Ascending aorta (tissue), 2 donors: Measurements from ENCODE around the gene ADGRE1. TPM values are rescaled to one million over a fixed set of nuclear protein-coding genes. Genes with fewer than 3 reads are reported as not detected.
"Not testable (repeated sequence)": the region's sequence is repeated elsewhere in the genome, so short reads cannot be mapped to it uniquely, and the experiment has no call there.

ENCODE experiments used
- DNase-seq, 2 donors: peaks; one replicate each; pipeline ENCODE4 v3.0.0-alpha.2; 2019; ENCODE audit warnings: low spot score in 2 of 2
- H3K27ac ChIP-seq, 2 donors: fragments of 200-600 bp; sonication (generic); one replicate each; pipeline ENCODE4 v1.5.1; 2016 to 2017; ENCODE audit warnings: mild to moderate bottlenecking in 1 of 2
- H3K27me3 ChIP-seq: fragments of 200-600 bp; sonication (generic); one replicate; pipeline ENCODE4 v1.5.1; 2017
- H3K36me3 ChIP-seq, 2 donors: fragments of 200-600 bp; sonication (generic); one replicate each; pipeline ENCODE4 v1.5.1; 2016
- H3K4me1 ChIP-seq, 2 donors: fragments of 200-600 bp; sonication (generic); one replicate each; pipeline ENCODE4 v1.5.1; 2016 to 2017; ENCODE audit warnings: mild to moderate bottlenecking in 1 of 2
- H3K4me3 ChIP-seq, 2 donors: fragments of 200-600 bp; sonication (generic); one replicate each; pipeline ENCODE4 v1.5.1; 2016 to 2017; ENCODE audit warnings: mild to moderate bottlenecking in 1 of 2
- H3K9me3 ChIP-seq, 2 donors: fragments of 200-600 bp; sonication (generic); one replicate each; pipeline ENCODE4 v1.5.1; 2016
- CTCF ChIP-seq, 3 experiments: fragments of 200-600 bp in 2 of 3; fragments of 450-650 bp in 1 of 3; sonication (generic) in 2 of 3; IDR thresholded peaks; one replicate each; pipeline ENCODE4 v1.5.1; 2016 to 2019; ENCODE audit warnings: antibody characterized with exemption in 3 of 3, mild to moderate bottlenecking in 1 of 3, moderate library complexity in 1 of 3
- intact Hi-C: fragments of 100-400 bp; cut with DNase I; formaldehyde crosslinking; loops from one replicate; pipeline ENCODE4 v1.15.1; 2023
- total RNA-seq: library from RNA; depleted of rRNA; stranded (reverse); fragments of >200 nt; gene quantifications from one replicate; pipeline ENCODE4 v1.1.0, GENCODE V29; 2016

The ADGRE1 gene
- total RNA-seq, 1 donor from 2014 or later = not detected

- intact Hi-C loops = no loop called here
- Histone ChIP-seq H3K27ac (no peak overlapping the region), H3K4me3 (no peak overlapping the region), H3K36me3 (no peaks in the 10 kb centered on the region), H3K9me3 (no peaks in the 10 kb centered on the region), H3K27me3 (no peaks in the 10 kb centered on the region), H3K4me1 (no peaks in the 10 kb centered on the region)
- no peak for DNase-seq
- TF ChIP-seq CTCF (IDR thresholded peaks at IDR 0.05) = no peak
Observed at GRCh38 chr19:6868351-6868750, 19.0 kb upstream of the ADGRE1 start.

GRCh38 chr19:6869151-6869882 is 18.1 kb upstream of the ADGRE1 start:
- H3K36me3 ChIP-seq, DNase-seq, H3K27me3 ChIP-seq, H3K4me1 ChIP-seq, intact Hi-C loops, H3K4me3 ChIP-seq, H3K9me3 ChIP-seq, H3K27ac ChIP-seq: not testable (repeated sequence)

GRCh38 chr19:6873708-6874431 is 13.5 kb upstream of the ADGRE1 start:
- TF ChIP-seq CTCF (IDR thresholded peaks at IDR 0.05) = no peak
- Histone ChIP-seq H3K27ac (no peak overlapping the region), H3K4me3 (no peak overlapping the region), H3K27me3 (no peaks in the 10 kb centered on the region), H3K4me1 (no peaks in the 10 kb centered on the region), H3K36me3 (no peaks in the 10 kb centered on the region), H3K9me3 (no peaks in the 10 kb centered on the region)
- DNase-seq = no peak
- intact Hi-C loops = no loop called here

- H3K36me3 ChIP-seq = no peaks in the 10 kb centered on the region
- no peak overlapping the region for H3K4me3 ChIP-seq
- intact Hi-C loops = no loop called here
- no peak overlapping the region for H3K27ac ChIP-seq
- no peak for TF ChIP-seq CTCF (IDR thresholded peaks at IDR 0.05)
- H3K27me3 ChIP-seq = no peaks in the 10 kb centered on the region
- H3K4me1 ChIP-seq = no peaks in the 10 kb centered on the region
- no peaks in the 10 kb centered on the region for H3K9me3 ChIP-seq
- DNase-seq = no peak
Observed at GRCh38 chr19:6875218-6875617, 12.2 kb upstream of the ADGRE1 start.

GRCh38 chr19:6876748-6877147 is 10.6 kb upstream of the ADGRE1 start:
- TF ChIP-seq CTCF (IDR thresholded peaks at IDR 0.05) = no peak
- Histone ChIP-seq H3K9me3 (no peaks in the 10 kb centered on the region), H3K4me1 (no peaks in the 10 kb centered on the region), H3K36me3 (no peaks in the 10 kb centered on the region), H3K4me3 (no peak overlapping the region), H3K27me3 (no peaks in the 10 kb centered on the region), H3K27ac (no peak overlapping the region)
- intact Hi-C loops = no loop called here
- DNase-seq = no peak

GRCh38 chr19:6877766-6878165 is 9.6 kb upstream of the ADGRE1 start:
- intact Hi-C loops = no loop called here
- Histone ChIP-seq H3K27me3 (no peaks in the 10 kb centered on the region), H3K4me1 (no peaks in the 10 kb centered on the region), H3K9me3 (no peaks in the 10 kb centered on the region), H3K27ac (no peak overlapping the region), H3K4me3 (no peak overlapping the region), H3K36me3 (no peaks in the 10 kb centered on the region)
- no peak for DNase-seq
- no peak for TF ChIP-seq CTCF (IDR thresholded peaks at IDR 0.05)
